ENCODE results near the gene DTHD1. TPM values are rescaled to one million over a fixed set of nuclear protein-coding genes. Genes with fewer than 3 reads are reported as not detected.

The DTHD1 gene
- polyA plus RNA-seq, result 10 to 100 TPM in 2 of 3 donors, 1 to 10 TPM in 1; 7.4 to 30.0 (median 15.6) TPM

DNA sequence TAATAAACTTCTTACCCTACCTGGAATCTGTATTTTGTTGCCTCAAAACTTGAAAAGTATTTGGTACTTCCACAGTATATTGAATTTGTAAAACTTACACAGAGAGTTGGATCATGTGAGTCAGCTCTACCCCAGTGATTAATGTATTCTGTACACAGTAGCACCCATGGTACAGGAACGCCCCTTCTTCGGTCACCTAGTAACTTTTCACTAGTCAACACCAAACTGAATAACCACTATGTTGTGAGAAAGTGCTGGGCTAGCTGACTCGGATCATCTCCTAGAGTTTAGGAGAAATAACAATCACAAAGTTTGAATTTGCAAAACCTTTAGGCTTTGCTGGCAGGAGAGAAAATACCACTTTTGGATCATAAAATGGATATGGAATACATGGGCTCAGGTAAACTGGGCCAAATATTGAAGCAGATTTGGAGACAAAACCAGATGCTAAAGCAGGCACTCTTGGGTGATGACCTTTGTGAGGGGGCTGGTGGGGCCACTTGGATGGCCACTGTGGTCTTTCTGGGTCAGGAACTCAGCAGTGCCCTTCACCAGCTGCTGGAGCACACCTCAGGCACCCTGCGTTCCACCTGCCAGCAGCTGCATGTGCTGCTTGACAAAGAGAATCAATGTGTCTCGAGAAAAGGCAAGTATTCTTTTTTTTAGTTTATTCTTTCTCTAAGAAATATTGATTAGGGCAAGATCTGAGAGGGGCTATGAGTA is at the start of gene DTHD1:
TSS of gene DTHD1 (plus strand) at position 233 of the 723 bp plus-strand sequence. CDS start at position 376, 143 bp downstream.
- DNase-seq, result peak; percentile 66 to 81 (median 75)
- peak within 1 kb of the TSS; percentile 96 to 98 (median 97) for H3K27ac Mint-ChIP-seq
- H3K4me1 Mint-ChIP-seq, result peaks cover 93 to 96% of the 10 kb centered on the region in 2 donors
- H3K36me3 Mint-ChIP-seq, result peaks cover 0 to 8% (median 3%) of the 10 kb centered on the region in 3 donors
- H3K9me3 Mint-ChIP-seq, result no peaks in the 10 kb centered on the region
- peaks cover 0 to 15% (median 0%) of the 10 kb centered on the region in 3 donors for H3K27me3 Mint-ChIP-seq (ENCODE audit: low read depth in 3 of 3)
- peak within 1 kb of the TSS; percentile 88 to 95 (median 91) for H3K4me3 Mint-ChIP-seq

GRCh38 chr4:36233567-36234266 is 47.7 kb upstream of the DTHD1 start:
- Mint-ChIP-seq H3K9me3 (no peaks in the 10 kb centered on the region), H3K36me3 (peaks cover 17 to 29% (median 27%) of the 10 kb centered on the region in 3 donors), H3K27ac (peak overlapping the region in 5 of 6 donors; percentile 9 to 72 (median 33)), H3K27me3 (ENCODE audit: low read depth in 3 of 3) (peaks cover 3 to 6% (median 3%) of the 10 kb centered on the region in 3 donors), H3K4me3 (peak overlapping the region; percentile 9 to 67 (median 26)), H3K4me1 (peaks cover 91 to 100% of the 10 kb centered on the region in 2 donors)
- DNase-seq, result no peak

DNA sequence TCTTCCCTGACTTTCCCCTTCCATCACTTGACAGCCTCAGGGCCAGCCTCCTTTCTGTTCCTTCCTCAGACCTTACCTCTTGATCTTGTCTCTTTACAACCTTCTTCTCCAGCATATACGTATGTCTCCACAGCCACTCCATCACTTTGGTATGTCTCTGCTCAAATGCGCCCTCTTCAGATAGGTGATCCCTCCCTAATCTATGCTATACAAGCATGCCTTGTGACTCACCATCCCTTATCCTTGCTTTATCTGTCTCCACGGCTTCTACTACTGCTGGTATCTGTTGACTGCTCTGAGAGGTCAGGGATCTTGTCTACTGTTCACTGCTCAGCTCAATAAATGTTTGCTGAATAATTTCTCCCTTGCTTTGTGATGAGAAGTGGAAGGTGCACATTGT is 46.1 kb upstream of the DTHD1 start:
- peak overlapping the region in 4 of 5 donors; percentile 3 to 39 (median 11) for H3K4me3 Mint-ChIP-seq

GRCh38 chr4:36236159-36236558 is 45.3 kb upstream of the DTHD1 start:
- Mint-ChIP-seq H3K4me1 (peaks cover 92 to 100% of the 10 kb centered on the region in 2 donors), H3K4me3 (peak overlapping the region in 2 of 5 donors; percentile 18 to 43), H3K27ac (peak overlapping the region in 2 of 6 donors; percentile 42 to 44), H3K27me3 (ENCODE audit: low read depth in 3 of 3) (peaks cover 3 to 6% (median 3%) of the 10 kb centered on the region in 3 donors), H3K9me3 (no peaks in the 10 kb centered on the region), H3K36me3 (peaks cover 17 to 34% (median 28%) of the 10 kb centered on the region in 3 donors)
- DNase-seq, result no peak

More for the DNA sequence above, 46.1 kb upstream of the DTHD1 start:
- H3K36me3 Mint-ChIP-seq, result peaks cover 17 to 32% (median 28%) of the 10 kb centered on the region in 3 donors
- H3K27me3 Mint-ChIP-seq (ENCODE audit: low read depth in 3 of 3), result peaks cover 3 to 6% (median 3%) of the 10 kb centered on the region in 3 donors
- no peak for DNase-seq
- H3K4me1 Mint-ChIP-seq, result peaks cover 90 to 100% of the 10 kb centered on the region in 2 donors
- H3K27ac Mint-ChIP-seq, result peak overlapping the region in 4 of 6 donors; percentile 1 to 25 (median 18)
- H3K9me3 Mint-ChIP-seq, result no peaks in the 10 kb centered on the region

DNA sequence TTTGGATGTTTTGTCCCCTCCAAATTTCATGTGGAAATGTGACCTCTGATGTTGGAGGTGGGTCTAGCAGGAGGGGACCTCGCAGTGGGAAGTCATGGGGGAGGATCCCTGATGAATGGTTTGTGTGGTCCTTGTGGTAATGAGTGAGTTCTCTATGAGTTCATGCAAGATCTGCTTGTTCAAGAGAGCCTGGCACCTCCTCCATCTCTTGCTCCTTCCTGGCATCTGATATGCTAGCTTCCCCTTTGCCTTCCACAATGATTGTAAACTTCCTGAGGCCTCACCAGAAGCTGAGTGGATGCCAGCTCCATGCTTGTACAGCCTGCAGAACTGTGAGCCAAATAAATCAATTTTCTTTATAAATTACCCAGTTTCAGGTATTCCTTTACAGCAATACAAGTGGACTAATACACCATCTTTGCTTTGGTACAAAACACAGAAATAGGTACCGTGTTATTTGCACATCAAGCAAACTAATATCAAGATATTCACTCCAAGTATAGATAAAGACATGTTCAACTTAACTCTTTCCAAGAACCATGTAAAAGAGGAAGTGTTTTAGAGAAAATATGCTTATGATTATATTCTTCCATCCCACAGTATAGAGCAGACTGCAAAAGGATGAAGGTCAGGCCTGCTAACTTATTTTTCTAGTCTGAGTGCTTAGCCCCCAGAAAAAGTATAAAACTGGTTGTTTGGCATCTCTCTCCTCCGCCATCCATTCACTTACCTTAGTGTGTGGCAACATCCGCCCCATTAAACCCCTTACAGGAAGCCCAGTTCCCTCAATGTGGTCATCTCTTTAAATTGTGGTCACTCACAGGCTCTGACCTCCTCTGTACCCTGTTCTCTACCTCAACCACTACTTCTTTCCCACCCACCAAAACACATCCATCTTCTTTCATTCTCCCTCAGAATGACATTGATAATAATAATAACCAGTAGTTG is 43.8 kb upstream of the DTHD1 start:
- Mint-ChIP-seq H3K4me3 (peak overlapping the region; percentile 52 to 81 (median 70)), H3K4me1 (peaks cover 92 to 100% of the 10 kb centered on the region in 2 donors), H3K36me3 (peaks cover 11 to 28% (median 28%) of the 10 kb centered on the region in 3 donors), H3K27ac (peak overlapping the region; percentile 13 to 90 (median 80)), H3K9me3 (no peaks in the 10 kb centered on the region), H3K27me3 (ENCODE audit: low read depth in 3 of 3) (peaks cover 3 to 11% (median 4%) of the 10 kb centered on the region in 3 donors)
- peak; percentile 71 to 75 (median 74) for DNase-seq

DNA sequence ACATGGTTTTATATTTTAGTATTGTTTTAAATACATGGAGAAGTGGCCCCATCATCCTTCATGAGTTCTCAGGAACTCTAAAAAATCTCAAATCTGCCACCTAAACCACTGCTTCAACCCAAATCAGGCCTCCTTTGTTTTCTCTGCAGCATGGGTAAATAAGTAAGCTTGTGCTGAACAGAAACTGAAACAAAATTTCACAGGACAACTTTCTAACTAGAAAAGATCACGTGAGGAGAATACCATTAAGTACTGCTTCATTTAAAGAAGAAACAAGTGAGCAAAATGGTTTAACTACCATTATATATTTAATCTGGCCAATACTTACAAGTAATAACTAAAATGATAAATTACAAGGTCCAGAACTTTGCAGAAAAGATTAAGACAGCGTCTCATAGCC is 39.6 kb upstream of the DTHD1 start:
- peak; percentile 66 to 70 (median 69) for DNase-seq
- H3K4me3 Mint-ChIP-seq, result peak overlapping the region; percentile 89 to 98 (median 95)
- peaks cover 67 to 81% of the 10 kb centered on the region in 2 donors for H3K4me1 Mint-ChIP-seq
- peaks cover 0 to 15% (median 11%) of the 10 kb centered on the region in 3 donors for H3K36me3 Mint-ChIP-seq
- peaks cover 9 to 20% (median 14%) of the 10 kb centered on the region in 3 donors for H3K27me3 Mint-ChIP-seq (ENCODE audit: low read depth in 3 of 3)
- no peaks in the 10 kb centered on the region for H3K9me3 Mint-ChIP-seq
- peak overlapping the region; percentile 88 to 99 (median 97) for H3K27ac Mint-ChIP-seq

DNA sequence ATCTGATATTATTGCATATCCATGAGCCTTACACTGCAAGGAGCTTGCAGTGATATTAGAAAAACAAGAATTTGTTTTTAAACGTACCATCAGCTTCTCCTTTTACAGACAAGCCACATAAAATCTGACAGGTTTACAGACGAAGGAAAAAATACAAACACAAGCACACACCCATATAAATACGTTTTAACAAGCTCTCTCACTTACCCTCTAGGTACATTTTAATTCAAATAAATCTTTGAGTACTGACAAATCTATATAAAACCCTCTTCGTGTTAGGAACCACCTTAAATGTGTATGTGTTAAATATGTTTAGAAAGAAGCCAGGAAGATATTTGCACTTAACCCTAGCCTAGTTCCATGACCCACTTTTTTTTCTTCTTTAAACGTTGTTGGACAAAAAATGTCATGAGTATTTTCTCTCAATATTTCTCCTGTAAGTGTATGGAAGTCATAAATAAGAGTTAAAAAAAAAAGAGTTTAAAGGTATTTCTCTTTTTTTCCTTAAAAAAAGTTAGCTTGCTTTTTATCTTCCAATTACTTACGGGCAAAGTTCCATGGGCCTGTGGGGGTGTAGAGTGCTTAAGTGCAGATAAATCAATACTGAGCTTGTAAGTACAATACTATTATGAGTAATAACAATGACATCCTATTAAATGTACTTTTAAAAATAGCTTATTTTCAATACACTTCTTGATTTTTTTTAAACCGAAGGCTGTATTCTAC is 38.6 kb upstream of the DTHD1 start:
- peaks cover 0 to 10% (median 10%) of the 10 kb centered on the region in 3 donors for H3K36me3 Mint-ChIP-seq
- peak overlapping the region; percentile 88 to 99 (median 97) for H3K27ac Mint-ChIP-seq
- H3K9me3 Mint-ChIP-seq, result no peaks in the 10 kb centered on the region
- H3K27me3 Mint-ChIP-seq (ENCODE audit: low read depth in 3 of 3), result peaks cover 8 to 20% (median 14%) of the 10 kb centered on the region in 3 donors
- H3K4me3 Mint-ChIP-seq, result peak overlapping the region; percentile 89 to 98 (median 95)
- peaks cover 57 to 70% of the 10 kb centered on the region in 2 donors for H3K4me1 Mint-ChIP-seq
- peak in 2 of 3 donors; percentile 22 to 25 for DNase-seq

DNA sequence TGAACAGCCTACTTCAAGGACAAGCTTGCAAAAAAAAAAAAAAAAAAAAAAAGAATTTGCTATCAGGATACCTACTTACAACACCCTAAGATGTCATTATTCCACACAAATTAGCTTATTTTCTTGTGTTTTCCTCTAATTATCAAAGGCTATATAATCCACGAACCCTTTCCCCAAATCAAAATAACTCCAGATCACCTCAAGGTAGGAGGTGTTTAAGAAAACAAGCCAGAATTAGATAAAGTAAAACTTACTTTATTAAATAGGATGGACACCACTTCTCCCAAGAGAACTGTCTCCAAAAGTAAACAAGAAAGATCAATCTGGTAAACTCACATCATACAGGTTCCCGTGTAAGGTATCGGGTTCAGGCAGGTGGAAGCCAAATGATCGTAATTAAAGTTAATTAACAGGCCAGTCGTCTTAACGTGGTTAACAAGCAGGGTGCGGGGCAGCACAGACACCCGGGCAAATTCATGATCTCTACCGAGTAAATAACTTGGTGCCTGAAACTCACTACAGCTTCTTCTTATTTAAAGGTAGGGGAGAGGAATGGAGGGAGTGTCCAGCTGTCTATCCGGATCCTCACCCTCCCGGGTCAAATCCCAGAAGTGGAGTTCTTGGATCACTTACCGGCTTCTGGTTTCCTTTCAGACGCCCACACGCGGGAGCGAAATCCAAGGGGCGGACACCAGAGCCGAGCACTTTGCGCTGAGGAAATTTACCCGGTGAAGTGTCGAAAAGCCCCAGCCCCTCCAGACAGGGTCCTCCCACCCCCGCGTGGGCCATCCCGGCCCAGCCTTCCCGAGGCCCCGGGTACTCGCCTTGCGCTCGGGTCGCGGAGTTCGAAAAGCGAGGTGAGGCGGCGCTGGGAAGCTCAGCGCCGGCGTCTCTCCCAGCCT is 37.8 kb upstream of the DTHD1 start:
- peaks cover 0 to 5% (median 2%) of the 10 kb centered on the region in 3 donors for H3K36me3 Mint-ChIP-seq
- H3K27me3 Mint-ChIP-seq (ENCODE audit: low read depth in 3 of 3), result peaks cover 6 to 16% (median 11%) of the 10 kb centered on the region in 3 donors
- no peaks in the 10 kb centered on the region for H3K9me3 Mint-ChIP-seq
- peak in 1 of 3 donors; percentile 46 for DNase-seq
- H3K4me1 Mint-ChIP-seq, result peaks cover 48 to 62% of the 10 kb centered on the region in 2 donors
- peak overlapping the region; percentile 88 to 99 (median 97) for H3K27ac Mint-ChIP-seq
- peak overlapping the region; percentile 89 to 98 (median 95) for H3K4me3 Mint-ChIP-seq

GRCh38 chr4:36244257-36245082 is 36.9 kb upstream of the DTHD1 start, which contains the start of gene ARAP2:
Gene ARAP2, minus strand, starts transcription at chr4:36244514. Its CDS starts 15,028 bp downstream, at chr4:36229486.
- H3K9me3 Mint-ChIP-seq, result no peaks in the 10 kb centered on the region
- H3K4me1 Mint-ChIP-seq, result peaks cover 40 to 60% of the 10 kb centered on the region in 2 donors
- peaks cover 6 to 16% (median 11%) of the 10 kb centered on the region in 3 donors for H3K27me3 Mint-ChIP-seq (ENCODE audit: low read depth in 3 of 3)
- peak within 1 kb of the TSS; percentile 89 to 98 (median 96) for H3K4me3 Mint-ChIP-seq
- peaks cover 0 to 5% (median 0%) of the 10 kb centered on the region in 3 donors for H3K36me3 Mint-ChIP-seq
- H3K27ac Mint-ChIP-seq, result peak within 1 kb of the TSS; percentile 93 to 99 (median 98)
- peak; percentile 88 to 90 (median 90) for DNase-seq

DNA sequence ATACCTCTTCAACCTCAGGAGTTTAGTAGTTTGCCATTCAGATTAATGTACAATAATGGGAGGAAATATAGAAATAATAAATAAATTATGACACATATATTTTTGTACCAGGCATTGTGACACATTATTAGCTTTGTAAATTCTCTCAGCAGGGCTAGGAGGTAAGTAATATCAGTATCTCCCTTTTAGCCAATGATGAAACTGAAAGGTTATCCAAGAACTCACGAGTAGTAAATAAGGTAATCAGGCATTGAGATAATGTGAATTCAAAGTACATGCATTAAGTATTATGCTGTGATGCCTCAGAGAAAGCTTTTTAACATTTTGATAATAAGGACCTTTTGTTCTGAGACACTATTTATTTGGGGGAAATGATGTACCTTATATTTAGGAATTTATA is 31.8 kb upstream of the DTHD1 start:
- Mint-ChIP-seq H3K36me3 (no peaks in the 10 kb centered on the region), H3K27ac (peak overlapping the region in 1 of 6 donors; percentile 45), H3K4me1 (peaks cover 39 to 62% of the 10 kb centered on the region in 2 donors), H3K4me3 (no peak overlapping the region), H3K9me3 (no peaks in the 10 kb centered on the region), H3K27me3 (ENCODE audit: low read depth in 3 of 3) (peaks cover 2 to 5% (median 4%) of the 10 kb centered on the region in 3 donors)
- DNase-seq, result no peak
